A549 (cell line): Measurements from ENCODE around the gene RGS17. TPM values are rescaled to one million over a fixed set of nuclear protein-coding genes. Genes with fewer than 3 reads are reported as not detected.
"Not testable (repeated sequence)": the region's sequence is repeated elsewhere in the genome, so short reads cannot be mapped to it uniquely, and the experiment has no call there.

Source experiments
- ATAC-seq, 2 experiments: fragments of 200-7000 bp in 1 of 2; fragments of >200 bp in 1 of 2; cut with Nextera tagmentation in 1 of 2; cut with Tn5 transposase in 1 of 2; 3 replicates each; pipeline versions ENCODE4 v1.8.0 to v1.9.1; 2018 to 2020; ENCODE audit warnings: mild to moderate bottlenecking in 1 of 2, moderate library complexity in 1 of 2
- CTCF ChIA-PET: fragments of 300-600 bp; sonication (Branson Sonifier 250); formaldehyde crosslinking; extraction: SDS; loops from one replicate; lab custom pipeline; 2021; ENCODE audit warnings: antibody characterized with exemption, inconsistent platforms; lab: Yijun Ruan, JAX
- POLR2A ChIA-PET: fragments of 350-600 bp; formaldehyde crosslinking; extraction: SDS; loops from one replicate; lab custom pipeline; 2021; ENCODE audit warnings: antibody characterized with exemption, inconsistent platforms; lab: Yijun Ruan, JAX
- DNase-seq, 2 experiments: peaks; one replicate each; pipeline versions ENCODE4 v3.0.0 to v3.0.0-alpha.2; 2011 to 2016; ENCODE audit warnings: low read depth in 1 of 2, low spot score in 1 of 2
- FAIRE-seq: peaks from 2 replicates; lab custom pipeline; 2011; peaks lifted over from hg19 to GRCh38; lab: Jason Lieb, UNC
- H3K27ac ChIP-seq, 2 experiments: fragments of >200 bp; sonication (Bioruptor Twin); formaldehyde crosslinking; 3 replicates each; pipeline ENCODE4 v1.5.1; 2016 to 2017
- H3K4me1 ChIP-seq: fragments of >200 bp; sonication (Bioruptor Twin); formaldehyde crosslinking; 3 replicates; pipeline ENCODE4 v1.6.1; 2016
- H3K4me2 ChIP-seq: fragments of >200 bp; sonication (Bioruptor Twin); formaldehyde crosslinking; 3 replicates; pipeline ENCODE4 v1.6.1; 2016
- H3K4me3 ChIP-seq: fragments of >200 bp; sonication (Bioruptor Twin); formaldehyde crosslinking; 3 replicates; pipeline ENCODE4 v1.5.1; 2016
- H3K9me3 ChIP-seq: fragments of >200 bp; sonication (Bioruptor Twin); formaldehyde crosslinking; 3 replicates; pipeline ENCODE4 v1.6.1; 2016
- CHD4 ChIP-seq: fragments of 200-600 bp; sonication (generic); IDR thresholded peaks from 2 replicates; pipeline ENCODE4 v1.6.1; 2016; ENCODE audit warnings: antibody characterized with exemption, mild to moderate bottlenecking, borderline replicate concordance
- MAFK ChIP-seq: fragments of 450-650 bp; IDR thresholded peaks from 2 replicates; pipeline ENCODE4 v1.6.1; 2014; ENCODE audit not compliant: partially characterized antibody
- NPAS2 ChIP-seq: fragments of 250-450 bp; sonication (Bioruptor Pico); IDR thresholded peaks from 2 replicates; pipeline ENCODE4 v1.8.0; 2022; ENCODE audit warnings: mild to moderate bottlenecking, moderate library complexity, borderline replicate concordance
- NR3C1 ChIP-seq: fragments of >200 bp; sonication (Bioruptor Twin); formaldehyde crosslinking; IDR thresholded peaks from 3 replicates; pipeline ENCODE4 v1.6.1; 2017
- PBX3 ChIP-seq: IDR thresholded peaks from 2 replicates; pipeline ENCODE4 v1.6.1; 2012
- PHF8 ChIP-seq: fragments of 200-600 bp; sonication (generic); IDR thresholded peaks from 2 replicates; pipeline ENCODE4 v1.6.1; 2016; ENCODE audit warnings: low read depth, mild to moderate bottlenecking, antibody characterized with exemption, moderate library complexity, borderline replicate concordance
- REST ChIP-seq: fragments of 200-600 bp; sonication (generic); IDR thresholded peaks from 2 replicates; pipeline ENCODE4 v1.6.1; 2016; ENCODE audit warnings: antibody characterized with exemption, mild to moderate bottlenecking, moderate library complexity
- RFX5 ChIP-seq: fragments of 450-650 bp; IDR thresholded peaks from 2 replicates; pipeline ENCODE4 v1.7.1; 2014; ENCODE audit warnings: antibody characterized with exemption, mild to moderate bottlenecking, moderate library complexity
- SMC3 ChIP-seq: fragments of >200 bp; sonication (Bioruptor Twin); formaldehyde crosslinking; IDR thresholded peaks from 3 replicates; pipeline ENCODE4 v1.6.1; 2018; ENCODE audit warnings: inconsistent platforms
- USF2 ChIP-seq: fragments of 450-650 bp; IDR thresholded peaks from 2 replicates; pipeline ENCODE4 v1.6.1; 2014; ENCODE audit warnings: antibody characterized with exemption
- WGBS: methylation state at CpG from one replicate; pipeline ENCODE4 v1.1.6; 2017; ENCODE audit errors: missing lambda C conversion rate; 5-methylcytosine and 5-hydroxymethylcytosine counted together
- polyA plus RNA-seq, 4 experiments: library from polyadenylated mRNA; depleted of rRNA in 3 of 4; stranded (reverse); fragments of >200 nt; fragmentation: RNase III in 1 of 4; extraction: RNeasy Plus Mini Kit Qiagen cat#74134 plus additional on column Dnase treatment in 1 of 4; gene quantifications; 2 replicates in 3 of 4; 3 replicates in 1 of 4; pipeline ENCODE4 v1.2.3, GENCODE V29; 2011 to 2017

The RGS17 gene
- polyA plus RNA-seq, 2 of the 4 experiments (the other 2 are of a cell fraction) = 3.2 to 9.8 TPM

GRCh38 chr6:153001767-153002612 is 129.1 kb downstream of the RGS17 start:
- FAIRE-seq = no peak
- Histone ChIP-seq H3K27ac (peak overlapping the region; percentile 84 to 88), H3K4me1 (peaks cover 27% of the 10 kb centered on the region; the same call in 2 of the 3 replicates), H3K9me3 (no peaks in the 10 kb centered on the region), H3K4me2 (peak overlapping the region; percentile 87), H3K4me3 (peak overlapping the region; percentile 77)
- no peak for TF ChIP-seq SMC3
- TF ChIP-seq PBX3 = no peak
- TF ChIP-seq PHF8 = peak; percentile 81; the same call in 1 of the 2 replicates
- no peak for TF ChIP-seq REST
- 7% methylated on average over 13 of the region's 31 CpGs for WGBS
- ATAC-seq = peak; percentile 49 to 66
- POLR2A ChIA-PET = interaction anchor here (2.3 kb wide), 1 partner anchor 19 kb away, joined by 11 read pairs; the partner anchor contains the start of gene FBXO5
- CTCF ChIA-PET = no interaction called here
- DNase-seq = no peak

GRCh38 chr6:153000790-153001189 is 130.3 kb downstream of the RGS17 start:
- DNase-seq, ATAC-seq, H3K9me3 ChIP-seq, FAIRE-seq, H3K27ac ChIP-seq: not testable (repeated sequence)
- WGBS = 89% methylated on average over 5 of the region's 9 CpGs
- ChIA-PET CTCF (interaction anchor here (0.6 kb wide), 1 partner anchor 1446 kb away, joined by 3 read pairs; no protein-coding TSS in a partner anchor), POLR2A (interaction anchor here (1.6 kb wide), 1 partner anchor 17 kb away, joined by 10 read pairs; the partner anchor contains the start of gene FBXO5)
- Histone ChIP-seq H3K4me1 (peaks cover 27% of the 10 kb centered on the region; the same call in 2 of the 3 replicates), H3K4me2 (peak overlapping the region; percentile 87), H3K4me3 (peak overlapping the region; percentile 77; the same call in 1 of the 3 replicates)

GRCh38 chr6:153000243-153000642 is 130.8 kb downstream of the RGS17 start:
- no peak overlapping the region for H3K4me3 ChIP-seq
- no peak for FAIRE-seq
- TF ChIP-seq NPAS2 (CRISPR knock-in tag) = no peak
- TF ChIP-seq NR3C1 = no peak
- no peak for TF ChIP-seq MAFK
- no peak for TF ChIP-seq USF2
- no peak for TF ChIP-seq RFX5
- no peak for TF ChIP-seq SMC3
- no peak for TF ChIP-seq CHD4
- TF ChIP-seq PBX3 = no peak
- peaks cover 27% of the 10 kb centered on the region; the same call in 2 of the 3 replicates for H3K4me1 ChIP-seq
- no peak for DNase-seq
- H3K27ac ChIP-seq = no peak overlapping the region
- POLR2A ChIA-PET = interaction anchor here (1.6 kb wide), 1 partner anchor 17 kb away, joined by 10 read pairs; the partner anchor contains the start of gene FBXO5
- no peaks in the 10 kb centered on the region for H3K9me3 ChIP-seq
- CTCF ChIA-PET = interaction anchor here (0.6 kb wide), 1 partner anchor 1447 kb away, joined by 3 read pairs; no protein-coding TSS in a partner anchor
- no peak for ATAC-seq
- peak overlapping the region; percentile 87; the same call in 2 of the 3 replicates for H3K4me2 ChIP-seq

GRCh38 chr6:152999538-152999937 is 131.5 kb downstream of the RGS17 start:
- H3K27ac ChIP-seq, FAIRE-seq, ATAC-seq, H3K4me3 ChIP-seq, DNase-seq, H3K9me3 ChIP-seq: not testable (repeated sequence)
- WGBS = 82% methylated on average over 2 of the region's 2 CpGs
- ChIA-PET CTCF (interaction anchor here (1.6 kb wide), 1 partner anchor 21 kb away, joined by 3 read pairs; no protein-coding TSS in a partner anchor), POLR2A (interaction anchor here (1.6 kb wide), 1 partner anchor 16 kb away, joined by 10 read pairs; the partner anchor contains the start of gene FBXO5)
- H3K4me1 ChIP-seq = peaks cover 25% of the 10 kb centered on the region; the same call in 2 of the 3 replicates
- peak overlapping the region; percentile 87; the same call in 2 of the 3 replicates for H3K4me2 ChIP-seq
